Neural cell (in vitro differentiated cells): ENCODE measurements around the gene CLDN6. TPM values are rescaled to one million over a fixed set of nuclear protein-coding genes. Genes with fewer than 3 reads are reported as not detected.

Experiments
- H2AFZ ChIP-seq: fragments of 200-600, 300-800 bp; sonication (generic), shearing (Covaris generic); 2 replicates; pipeline ENCODE4 v1.6.0; 2014; ENCODE audit warnings: low read depth, mild to moderate bottlenecking, antibody characterized with exemption, low read length, moderate library complexity
- H3F3A ChIP-seq: fragments of 200-600 bp; shearing (Covaris generic); 2 replicates; pipeline ENCODE4 v1.6.1; 2016; ENCODE audit warnings: mild to moderate bottlenecking, moderate library complexity, mixed read lengths, antibody characterized with exemption, low read length; ENCODE audit not compliant: insufficient read depth, poor library complexity, severe bottlenecking
- H3K27ac ChIP-seq: fragments of 200-600, 300-800 bp; sonication (generic), shearing (Covaris generic); 2 replicates; pipeline ENCODE4 v1.5.1; 2014; ENCODE audit warnings: mild to moderate bottlenecking, low read length, moderate library complexity
- H3K27me3 ChIP-seq: fragments of 300-800, 200-600 bp; sonication (generic), shearing (Covaris generic); 2 replicates; pipeline ENCODE4 v1.6.0; 2014; ENCODE audit warnings: mild to moderate bottlenecking, low read depth, low read length, moderate library complexity; ENCODE audit not compliant: insufficient read depth
- H3K36me3 ChIP-seq: fragments of 300-800, 200-600 bp; sonication (generic), shearing (Covaris generic); 2 replicates; pipeline ENCODE4 v1.5.1; 2014; ENCODE audit warnings: mild to moderate bottlenecking, antibody characterized with exemption, low read length, moderate library complexity; ENCODE audit not compliant: insufficient read depth
- H3K4me2 ChIP-seq: fragments of 300-800, 200-600 bp; sonication (generic), shearing (Covaris generic); 2 replicates; pipeline ENCODE4 v1.6.0; 2014; ENCODE audit warnings: mild to moderate bottlenecking, low read length
- H3K4me3 ChIP-seq: fragments of 300-800, 200-600 bp; sonication (generic), shearing (Covaris generic); 2 replicates; pipeline ENCODE4 v1.5.1; 2014; ENCODE audit warnings: mild to moderate bottlenecking, low read length, moderate library complexity
- H3K79me2 ChIP-seq: fragments of 200-600 bp; shearing (Covaris generic); replicated peaks from 2 replicates; pipeline ENCODE4 v1.6.0; 2014; ENCODE audit warnings: mild to moderate bottlenecking, low read length, moderate library complexity; ENCODE audit not compliant: insufficient read depth
- H3K9ac ChIP-seq: fragments of 300-800, 200-600 bp; sonication (generic), shearing (Covaris generic); 2 replicates; pipeline ENCODE4 v1.6.1; 2016; ENCODE audit warnings: mild to moderate bottlenecking, low read length, mixed read lengths
- H3K9me2 ChIP-seq: fragments of 200-600 bp; shearing (Covaris generic); 2 replicates; pipeline ENCODE4 v1.6.1; 2016; ENCODE audit warnings: mild to moderate bottlenecking, low read length, mixed read lengths; ENCODE audit not compliant: insufficient read depth
- H3K9me3 ChIP-seq: fragments of 200-600, 300-800 bp; sonication (generic), shearing (Covaris generic); 2 replicates; pipeline ENCODE4 v1.6.1; 2016; ENCODE audit warnings: mild to moderate bottlenecking, mixed run types, low read length, moderate library complexity, mixed read lengths
- H4K20me1 ChIP-seq: fragments of 200-600 bp; shearing (Covaris generic); 2 replicates; pipeline ENCODE4 v1.6.1; 2016; ENCODE audit warnings: mild to moderate bottlenecking, mixed run types; ENCODE audit not compliant: insufficient read depth
- CTCF ChIP-seq: fragments of 450-650 bp; IDR thresholded peaks from 2 replicates; pipeline ENCODE4 v1.5.1; 2014; ENCODE audit warnings: antibody characterized with exemption, mild to moderate bottlenecking, moderate library complexity; ENCODE audit not compliant: poor library complexity, severe bottlenecking
- EP300 ChIP-seq: fragments of 450-650 bp; conservative IDR thresholded peaks from 2 replicates; pipeline ENCODE4 v1.6.1; 2014; ENCODE audit warnings: antibody characterized with exemption, mild to moderate bottlenecking, moderate library complexity; ENCODE audit not compliant: poor library complexity, severe bottlenecking
- EZH2 ChIP-seq: fragments of 200-600, 300-800 bp; shearing (Covaris generic), sonication (generic); IDR thresholded peaks from 2 replicates; pipeline ENCODE4 v1.6.1; 2014; ENCODE audit warnings: antibody characterized with exemption, low read length, borderline replicate concordance, mild to moderate bottlenecking; ENCODE audit not compliant: insufficient read depth, poor library complexity, severe bottlenecking
- MXI1 ChIP-seq: fragments of 450-650 bp; conservative IDR thresholded peaks from 2 replicates; pipeline ENCODE4 v1.6.1; 2014; ENCODE audit warnings: antibody characterized with exemption, mild to moderate bottlenecking; ENCODE audit not compliant: poor library complexity, severe bottlenecking
- POLR2AphosphoS5 ChIP-seq: IDR thresholded peaks from 2 replicates; pipeline ENCODE4 v1.6.1; 2012
- RAD21 ChIP-seq: fragments of 450-650 bp; conservative IDR thresholded peaks from 2 replicates; pipeline ENCODE4 v1.6.1; 2014; ENCODE audit warnings: antibody characterized with exemption, mild to moderate bottlenecking, moderate library complexity
- REST ChIP-seq: IDR thresholded peaks from 2 replicates; pipeline ENCODE4 v1.6.1; 2012; ENCODE audit warnings: borderline replicate concordance
- SMC3 ChIP-seq: fragments of 450-650 bp; conservative IDR thresholded peaks from 2 replicates; pipeline ENCODE4 v1.6.1; 2014; ENCODE audit warnings: antibody characterized with exemption, mild to moderate bottlenecking, moderate library complexity; ENCODE audit not compliant: poor library complexity
- polyA plus RNA-seq: library from polyadenylated mRNA; depleted of rRNA; stranded (reverse); fragments of >200 nt; gene quantifications from 2 replicates; pipeline ENCODE4 v1.2.3, GENCODE V29; 2014

Gene CLDN6
- polyA plus RNA-seq, 1 donor from 2014 or later: not detected

GRCh38 chr16:2996298-2996697, 21.7 kb downstream of the CLDN6 start:
- H3K27ac ChIP-seq: no peak overlapping the region
- no peak overlapping the region for H2AFZ ChIP-seq
- no peak overlapping the region for H3K4me2 ChIP-seq
- no peaks in the 10 kb centered on the region for H3K9me3 ChIP-seq
- TF ChIP-seq MXI1: no peak
- TF ChIP-seq SMC3: no peak
- no peak for TF ChIP-seq REST
- no peak for TF ChIP-seq EP300
- no peak for TF ChIP-seq EZH2
- TF ChIP-seq CTCF: no peak
- no peaks in the 10 kb centered on the region for H3K27me3 ChIP-seq
- no peaks in the 10 kb centered on the region for H3K79me2 ChIP-seq
- H3K36me3 ChIP-seq: no peaks in the 10 kb centered on the region
- no peak overlapping the region for H3K4me3 ChIP-seq
- H3F3A ChIP-seq: no peaks in the 10 kb centered on the region
- H4K20me1 ChIP-seq: no peaks in the 10 kb centered on the region
- no peak overlapping the region for H3K9ac ChIP-seq
- no peaks in the 10 kb centered on the region for H3K9me2 ChIP-seq

- Histone ChIP-seq H3K36me3 (no peaks in the 10 kb centered on the region), H3K4me2 (no peak overlapping the region), H3K27me3 (no peaks in the 10 kb centered on the region), H3K9ac (no peak overlapping the region), H3K9me2 (no peaks in the 10 kb centered on the region), H3K79me2 (no peaks in the 10 kb centered on the region), H4K20me1 (no peaks in the 10 kb centered on the region), H3K4me3 (no peak overlapping the region), H3K9me3 (no peaks in the 10 kb centered on the region), H2AFZ (no peak overlapping the region), H3K27ac (no peak overlapping the region), H3F3A (no peaks in the 10 kb centered on the region)
- no peak for TF ChIP-seq RAD21
- TF ChIP-seq CTCF: no peak
- TF ChIP-seq REST: no peak
- no peak for TF ChIP-seq SMC3
- TF ChIP-seq POLR2AphosphoS5: no peak
- TF ChIP-seq MXI1: no peak
These were observed 25.5 kb downstream of the CLDN6 start for GRCh38 chr16:2992383-2993081.
